Lung (tissue), 12 donors: ENCODE results near the gene CHRD. TPM values are rescaled to one million over a fixed set of nuclear protein-coding genes. Genes with fewer than 3 reads are reported as not detected.
"Not testable (repeated sequence)": the region's sequence is repeated elsewhere in the genome, so short reads cannot be mapped to it uniquely, and the experiment has no call there.

ENCODE experiments used
- ATAC-seq: fragments of 200-7000 bp; cut with Tn5 transposase; one replicate; pipeline ENCODE4 v1.9.1; 2020; ENCODE audit warnings: moderate number of reproducible peaks; ENCODE audit not compliant: insufficient read depth, low FRiP score
- DNase-seq, 3 donors: peaks; one replicate each; pipeline ENCODE4 v3.0.0-alpha.2; 2013 to 2017
- H3K27ac ChIP-seq, 2 donors: one replicate each; pipeline ENCODE4 v1.5.1; 2013; ENCODE audit warnings: mild to moderate bottlenecking in 2 of 2, moderate library complexity in 2 of 2, control low read depth in 1 of 2, inconsistent platforms in 1 of 2, low read depth in 1 of 2, low read length in 1 of 2
- H3K27me3 ChIP-seq, 3 donors: one replicate each; pipeline ENCODE4 v1.5.1; 2013; ENCODE audit warnings: low read length in 2 of 3; ENCODE audit not compliant: control insufficient read depth in 3 of 3, insufficient read depth in 3 of 3
- H3K36me3 ChIP-seq, 4 donors: one replicate each; pipeline ENCODE4 v1.5.1; 2013; ENCODE audit warnings: low read length in 4 of 4, mild to moderate bottlenecking in 1 of 4, moderate library complexity in 1 of 4; ENCODE audit not compliant: control insufficient read depth in 4 of 4, insufficient read depth in 4 of 4
- H3K4me1 ChIP-seq, 5 donors: one replicate each; pipeline ENCODE4 v1.5.1; 2013; ENCODE audit warnings: low read length in 5 of 5, mild to moderate bottlenecking in 2 of 5, moderate library complexity in 1 of 5; ENCODE audit not compliant: control insufficient read depth in 5 of 5, insufficient read depth in 5 of 5
- H3K4me3 ChIP-seq: one replicate; pipeline ENCODE4 v1.5.1; 2013; ENCODE audit warnings: mild to moderate bottlenecking, control low read depth, moderate library complexity
- H3K9ac ChIP-seq, 2 donors: one replicate each; pipeline ENCODE4 v1.5.1; 2013; ENCODE audit warnings: low read length in 2 of 2, control low read depth in 1 of 2; ENCODE audit not compliant: insufficient read depth in 1 of 2
- H3K9me3 ChIP-seq, 4 donors: one replicate each; pipeline ENCODE4 v1.5.1; 2013; ENCODE audit warnings: low read length in 3 of 4, mild to moderate bottlenecking in 1 of 4, moderate library complexity in 1 of 4; ENCODE audit not compliant: control insufficient read depth in 4 of 4, insufficient read depth in 3 of 4
- CTCF ChIP-seq: IDR thresholded peaks from 2 replicates; pipeline ENCODE4 v1.5.1; 2012; ENCODE audit warnings: mild to moderate bottlenecking; ENCODE audit errors: control extremely low read depth, extremely low read depth
- WGBS, 2 donors: extraction: QIAGEN DNeasy Blood & Tissue Kit; methylation state at CpG; one replicate each; pipeline ENCODE4 v1.1.7; 2013; 5-methylcytosine and 5-hydroxymethylcytosine counted together
- polyA plus RNA-seq, 2 donors: library from polyadenylated mRNA; stranded (reverse); fragments of 200-250 nt; gene quantifications; one replicate each; pipeline ENCODE4 v1.2.1, GENCODE V29; 2013
- total RNA-seq, 2 donors: library from RNA; depleted of rRNA in 1 of 2; stranded (reverse); fragments of >200 nt in 1 of 2; gene quantifications; one replicate each; pipeline ENCODE4 v1.2.1, GENCODE V29; 2014 to 2021
- donor health status: control.
- donor health status: control.
- donor health status: Bipolar disorder and iron deficiency.
- donor health status: healthy.
- donor health status: DM: yes; HTN: yes; CAD: no.

Gene CHRD
- total and polyA plus RNA-seq, 4 donors, result 4.2 to 16.7 (median 5.8) TPM

- WGBS, 2 donors, result 88% methylated on average over 12 of the region's 12 CpGs
- ATAC-seq, result no peak
- Histone ChIP-seq H3K36me3 (no peaks in the 10 kb centered on the region), H3K9ac (no peak overlapping the region), H3K4me3 (no peak overlapping the region), H3K9me3 (peaks cover 0 to 5% (median 0%) of the 10 kb centered on the region in 4 donors), H3K27ac (no peak overlapping the region), H3K27me3 (no peaks in the 10 kb centered on the region), H3K4me1 (no peaks in the 10 kb centered on the region)
- TF ChIP-seq CTCF, result no peak
- no peak for DNase-seq
These were observed 46.9 kb downstream of the CHRD start for GRCh38 chr3:184426691-184427141.

DNA sequence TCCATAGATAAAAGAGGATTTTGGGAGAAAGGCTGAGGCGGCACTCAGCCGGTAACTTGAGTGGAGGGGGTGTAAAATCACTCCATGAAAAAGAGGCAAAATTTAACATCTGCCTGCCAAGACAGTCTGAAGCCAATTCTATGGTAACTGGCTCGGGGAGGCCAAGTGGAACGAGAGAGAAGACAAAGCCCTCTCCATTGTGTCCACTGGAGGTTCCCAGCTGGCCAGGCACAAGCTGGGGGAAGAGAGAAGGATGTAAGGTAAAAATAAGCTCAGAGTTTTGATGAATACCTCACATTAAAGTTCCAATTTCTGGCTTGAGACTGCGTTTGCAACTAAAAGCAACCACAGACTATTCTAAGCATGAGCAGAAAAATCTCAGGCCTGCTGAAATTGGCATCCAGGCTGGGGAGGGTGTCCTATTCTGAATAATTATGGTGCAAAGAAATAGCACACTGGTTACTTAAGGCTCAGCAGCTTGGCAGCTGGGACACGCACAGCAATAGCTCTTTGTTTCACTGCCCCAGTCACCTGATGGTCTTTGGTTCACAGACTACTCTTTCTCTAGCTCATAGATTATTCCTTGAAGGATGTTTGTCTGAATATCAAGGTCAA, 48.8 kb downstream of the CHRD start:
- H3K27ac ChIP-seq, result no peak overlapping the region
- no peak for ATAC-seq

GRCh38 chr3:184429786-184430185, 49.9 kb downstream of the CHRD start:
- Histone ChIP-seq H3K4me1 (no peaks in the 10 kb centered on the region), H3K9me3 (peaks cover 0 to 2% (median 0%) of the 10 kb centered on the region in 4 donors), H3K27ac (no peak overlapping the region), H3K27me3 (no peaks in the 10 kb centered on the region), H3K4me3 (no peak overlapping the region), H3K9ac (no peak overlapping the region), H3K36me3 (no peaks in the 10 kb centered on the region)
- WGBS, 2 donors, result 81 to 91% methylated on average over 4 of the region's 4 CpGs
- ATAC-seq, result no peak
- TF ChIP-seq CTCF, result no peak
- no peak for DNase-seq

More for the DNA sequence above, 48.8 kb downstream of the CHRD start:
- H3K4me3 ChIP-seq, result no peak overlapping the region
- H3K4me1 ChIP-seq, result no peaks in the 10 kb centered on the region
- no peak overlapping the region for H3K9ac ChIP-seq
- H3K27me3 ChIP-seq, result no peaks in the 10 kb centered on the region
- peaks cover 0 to 2% (median 0%) of the 10 kb centered on the region in 4 donors for H3K9me3 ChIP-seq
- no peak for TF ChIP-seq CTCF
- WGBS, 2 donors, result 77 to 89% methylated on average over 6 of the region's 6 CpGs
- no peak for DNase-seq
- no peaks in the 10 kb centered on the region for H3K36me3 ChIP-seq

DNA sequence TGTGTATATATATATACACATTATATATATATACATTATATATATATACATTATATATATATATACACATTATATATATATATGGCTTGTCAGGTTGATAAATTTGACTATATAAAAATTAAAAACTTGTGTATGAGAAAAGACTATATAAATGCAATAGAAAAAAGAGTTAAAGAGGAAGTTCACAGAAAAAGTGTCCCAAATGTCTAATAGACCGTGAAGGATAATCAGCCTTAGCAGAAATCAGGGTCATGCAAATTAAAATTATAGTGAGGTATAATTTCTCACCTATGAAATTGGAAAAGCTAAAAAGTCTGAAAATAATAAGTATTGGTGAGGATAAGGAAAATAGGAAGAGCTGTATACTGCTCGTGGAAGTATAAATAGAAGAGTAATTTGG, 51.1 kb downstream of the CHRD start:
- Histone ChIP-seq H3K27ac (no peak overlapping the region), H3K9me3 (peaks cover 0 to 2% (median 0%) of the 10 kb centered on the region in 4 donors), H3K4me3 (no peak overlapping the region), H3K27me3 (no peaks in the 10 kb centered on the region), H3K9ac (no peak overlapping the region), H3K36me3 (no peaks in the 10 kb centered on the region), H3K4me1 (no peaks in the 10 kb centered on the region)
- ATAC-seq (no peak), DNase-seq (no peak)
- TF ChIP-seq CTCF, result no peak
- 81 to 90% methylated on average over 2 of the region's 2 CpGs for WGBS, 2 donors

GRCh38 chr3:184433178-184433577, 53.3 kb downstream of the CHRD start:
- 73 to 85% methylated on average over 2 of the region's 2 CpGs for WGBS, 2 donors
- H3K9ac ChIP-seq, H3K4me3 ChIP-seq, DNase-seq, H3K27me3 ChIP-seq, ATAC-seq, H3K27ac ChIP-seq, H3K9me3 ChIP-seq, H3K36me3 ChIP-seq, H3K4me1 ChIP-seq: not testable (repeated sequence)
